H9 (cell line): ENCODE measurements around the gene C1orf21. TPM values are rescaled to one million over a fixed set of nuclear protein-coding genes. Genes with fewer than 3 reads are reported as not detected.

Experiments
- DNase-seq: peaks from one replicate; pipeline ENCODE4 v3.0.0-alpha.2; 2017
- H2AFZ ChIP-seq: one replicate; pipeline ENCODE4 v1.6.1; 2013; ENCODE audit warnings: mild to moderate bottlenecking, low read length, control low read depth, moderate library complexity
- H2AK5ac ChIP-seq: 2 replicates; pipeline ENCODE4 v1.6.1; 2013; ENCODE audit warnings: low read length, control low read depth, mixed read lengths; ENCODE audit not compliant: insufficient read length
- H2BK120ac ChIP-seq: one replicate; pipeline ENCODE4 v1.6.1; 2013; ENCODE audit warnings: low read depth, mild to moderate bottlenecking, low read length, control low read depth, inconsistent platforms; ENCODE audit not compliant: poor library complexity, severe bottlenecking
- H2BK12ac ChIP-seq: 2 replicates; pipeline ENCODE4 v1.6.1; 2013; ENCODE audit warnings: low read length, control low read depth, mixed read lengths, low read depth; ENCODE audit not compliant: insufficient read length
- H2BK15ac ChIP-seq: 2 replicates; pipeline ENCODE4 v1.6.1; 2013; ENCODE audit warnings: low read depth, low read length, control low read depth
- H2BK20ac ChIP-seq: one replicate; pipeline ENCODE4 v1.6.1; 2013; ENCODE audit warnings: low read depth, mild to moderate bottlenecking, low read length, control low read depth, inconsistent platforms; ENCODE audit not compliant: poor library complexity, severe bottlenecking
- H2BK5ac ChIP-seq: 2 replicates; pipeline ENCODE4 v1.6.1; 2013; ENCODE audit warnings: low read length, control low read depth, mixed read lengths; ENCODE audit not compliant: insufficient read length
- H3K14ac ChIP-seq: 2 replicates; pipeline ENCODE4 v1.6.1; 2013; ENCODE audit warnings: low read length, control low read depth; ENCODE audit not compliant: insufficient read depth
- H3K18ac ChIP-seq: 2 replicates; pipeline ENCODE4 v1.6.1; 2013; ENCODE audit warnings: low read depth, mild to moderate bottlenecking, mixed read lengths, low read length, control low read depth; ENCODE audit not compliant: insufficient read length
- H3K23ac ChIP-seq: 2 replicates; pipeline ENCODE4 v1.6.1; 2013; ENCODE audit warnings: low read length, control low read depth, mixed read lengths, low read depth; ENCODE audit not compliant: insufficient read length
- H3K23me2 ChIP-seq: 2 replicates; pipeline ENCODE4 v1.6.1; 2013; ENCODE audit warnings: low read depth, mild to moderate bottlenecking, mixed read lengths, low read length, control low read depth; ENCODE audit not compliant: insufficient read length, poor library complexity, severe bottlenecking
- H3K27ac ChIP-seq: 2 replicates; pipeline ENCODE4 v1.5.1; 2013; ENCODE audit warnings: low read length, control low read depth, mixed read lengths, low read depth; ENCODE audit not compliant: insufficient read length
- H3K27me3 ChIP-seq: 2 replicates; pipeline ENCODE4 v1.6.1; 2013; ENCODE audit warnings: low read length, control low read depth, inconsistent platforms; ENCODE audit not compliant: insufficient read depth
- H3K4ac ChIP-seq: 2 replicates; pipeline ENCODE4 v1.6.1; 2013; ENCODE audit warnings: low read depth, mild to moderate bottlenecking, control low read depth, inconsistent platforms, low read length, moderate library complexity
- H3K4me1 ChIP-seq: 2 replicates; pipeline ENCODE4 v1.6.1; 2013; ENCODE audit warnings: low read length, control low read depth, inconsistent platforms; ENCODE audit not compliant: insufficient read depth
- H3K4me2 ChIP-seq: 2 replicates; pipeline ENCODE4 v1.6.1; 2013; ENCODE audit warnings: low read length, control low read depth, mixed read lengths; ENCODE audit not compliant: insufficient read length, insufficient read depth
- H3K56ac ChIP-seq: 2 replicates; pipeline ENCODE4 v1.6.1; 2013; ENCODE audit warnings: low read depth, mild to moderate bottlenecking, mixed read lengths, low read length, control low read depth; ENCODE audit not compliant: insufficient read length
- H3K79me1 ChIP-seq: 2 replicates; pipeline ENCODE4 v1.6.1; 2013; ENCODE audit warnings: low read depth, mild to moderate bottlenecking, moderate library complexity, low read length, control low read depth, inconsistent platforms; ENCODE audit not compliant: insufficient read depth, poor library complexity, severe bottlenecking
- H3K79me2 ChIP-seq: 2 replicates; pipeline ENCODE4 v1.6.1; 2013; ENCODE audit warnings: low read length, control low read depth, inconsistent platforms; ENCODE audit not compliant: insufficient read depth
- H3K9ac ChIP-seq: 2 replicates; pipeline ENCODE4 v1.6.1; 2013; ENCODE audit warnings: low read length, control low read depth, mixed read lengths; ENCODE audit not compliant: insufficient read length; ENCODE audit errors: extremely low read depth
- H3K9me3 ChIP-seq: one replicate; pipeline ENCODE4 v1.6.1; 2013; ENCODE audit warnings: low read depth, low read length, inconsistent platforms; ENCODE audit not compliant: control insufficient read depth
- H3T11ph ChIP-seq: one replicate; pipeline ENCODE4 v1.6.1; 2013; ENCODE audit warnings: mild to moderate bottlenecking, low read length, control low read depth, inconsistent platforms
- H4K20me1 ChIP-seq: one replicate; pipeline ENCODE4 v1.6.1; 2013; ENCODE audit not compliant: control insufficient read depth, insufficient read length, insufficient read depth
- H4K5ac ChIP-seq: 2 replicates; pipeline ENCODE4 v1.6.1; 2013; ENCODE audit warnings: low read depth, mild to moderate bottlenecking, mixed read lengths, low read length, control low read depth; ENCODE audit not compliant: insufficient read length
- H4K8ac ChIP-seq: replicated peaks from 2 replicates; pipeline ENCODE4 v1.6.1; 2013; ENCODE audit warnings: low read length, control low read depth, mixed read lengths, low read depth; ENCODE audit not compliant: insufficient read length
- H4K91ac ChIP-seq: 2 replicates; pipeline ENCODE4 v1.6.1; 2013; ENCODE audit warnings: low read depth, mild to moderate bottlenecking, moderate library complexity, mixed read lengths, low read length, control low read depth; ENCODE audit not compliant: insufficient read length
- H3K27ac Mint-ChIP-seq, 3 experiments: 2 replicates in 2 of 3; 3 replicates in 1 of 3; pipeline ENCODE4 v1.8.0; 2020 to 2021; ENCODE audit warnings: mixed read lengths in 3 of 3, mild to moderate bottlenecking in 1 of 3, moderate library complexity in 1 of 3
- H3K27me3 Mint-ChIP-seq: 2 replicates; pipeline ENCODE4 v1.8.0; 2021; ENCODE audit warnings: low read depth, mild to moderate bottlenecking, moderate library complexity, mixed read lengths
- H3K36me3 Mint-ChIP-seq, 3 experiments: 2 replicates in 2 of 3; 3 replicates in 1 of 3; pipeline ENCODE4 v1.8.0; 2020 to 2021; ENCODE audit warnings: low read depth in 3 of 3, mixed read lengths in 3 of 3; ENCODE audit not compliant: insufficient read depth in 1 of 3
- H3K4me1 Mint-ChIP-seq, 2 experiments: 2 replicates each; pipeline ENCODE4 v1.8.0; 2020; ENCODE audit warnings: mixed read lengths in 2 of 2
- H3K4me3 Mint-ChIP-seq, 2 experiments: 2 replicates in 1 of 2; 3 replicates in 1 of 2; pipeline ENCODE4 v1.8.0; 2020 to 2021; ENCODE audit warnings: mild to moderate bottlenecking in 2 of 2, mixed read lengths in 2 of 2, moderate library complexity in 1 of 2
- H3K9me3 Mint-ChIP-seq, 2 experiments: 2 replicates in 1 of 2; 3 replicates in 1 of 2; pipeline ENCODE4 v1.8.0; 2020; ENCODE audit warnings: mild to moderate bottlenecking in 2 of 2, mixed read lengths in 2 of 2, moderate library complexity in 1 of 2
- WGBS: extraction: QIAGEN DNeasy Blood & Tissue Kit; methylation state at CpG from one replicate; pipeline ENCODE4 v1.1.7; 2013; ENCODE audit warnings: missing lambda C conversion rate, low lambda C conversion rate, mixed read lengths; ENCODE audit not compliant: insufficient read length; ENCODE audit errors: extremely low coverage; 5-methylcytosine and 5-hydroxymethylcytosine counted together
- total RNA-seq: library from RNA; stranded (reverse); gene quantifications from 2 replicates; pipeline ENCODE4 v1.2.1, GENCODE V29; 2021
- TF ChIP-seq, protein P1 (sequence below): fragments of 200-600 bp; sonication (generic); conservative IDR thresholded peaks from 3 replicates; pipeline ENCODE4 v1.8.0; 2021; ENCODE audit warnings: antibody characterized with exemption, mild to moderate bottlenecking

The C1orf21 gene
- total RNA-seq, 1 experiment from 2014 or later: 36.0 TPM

DNA sequence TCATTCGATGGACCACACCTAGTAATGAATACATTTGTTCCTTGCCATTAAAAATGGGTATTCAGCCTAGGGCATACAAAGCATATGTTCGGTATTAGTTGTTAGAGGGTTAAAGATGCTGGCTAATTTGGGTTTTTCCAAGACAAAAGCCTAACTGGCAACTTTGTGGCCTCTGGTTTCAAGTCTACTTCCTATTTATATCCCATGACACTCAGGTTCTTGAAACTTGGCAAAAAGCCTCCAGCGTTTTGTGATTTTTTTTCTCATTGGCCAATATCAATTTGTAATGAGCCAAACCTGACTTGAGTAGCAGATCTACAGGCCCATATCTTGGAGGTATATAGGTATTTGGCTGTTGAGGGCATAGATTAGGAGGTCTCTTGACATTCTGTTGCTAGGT, 75.3 kb downstream of the C1orf21 start:
- no peaks in the 10 kb centered on the region for H3K4me1 ChIP-seq
- no peak overlapping the region for H3K4ac ChIP-seq
- no peak overlapping the region for H2AFZ ChIP-seq
- TF ChIP-seq, protein P1, sequence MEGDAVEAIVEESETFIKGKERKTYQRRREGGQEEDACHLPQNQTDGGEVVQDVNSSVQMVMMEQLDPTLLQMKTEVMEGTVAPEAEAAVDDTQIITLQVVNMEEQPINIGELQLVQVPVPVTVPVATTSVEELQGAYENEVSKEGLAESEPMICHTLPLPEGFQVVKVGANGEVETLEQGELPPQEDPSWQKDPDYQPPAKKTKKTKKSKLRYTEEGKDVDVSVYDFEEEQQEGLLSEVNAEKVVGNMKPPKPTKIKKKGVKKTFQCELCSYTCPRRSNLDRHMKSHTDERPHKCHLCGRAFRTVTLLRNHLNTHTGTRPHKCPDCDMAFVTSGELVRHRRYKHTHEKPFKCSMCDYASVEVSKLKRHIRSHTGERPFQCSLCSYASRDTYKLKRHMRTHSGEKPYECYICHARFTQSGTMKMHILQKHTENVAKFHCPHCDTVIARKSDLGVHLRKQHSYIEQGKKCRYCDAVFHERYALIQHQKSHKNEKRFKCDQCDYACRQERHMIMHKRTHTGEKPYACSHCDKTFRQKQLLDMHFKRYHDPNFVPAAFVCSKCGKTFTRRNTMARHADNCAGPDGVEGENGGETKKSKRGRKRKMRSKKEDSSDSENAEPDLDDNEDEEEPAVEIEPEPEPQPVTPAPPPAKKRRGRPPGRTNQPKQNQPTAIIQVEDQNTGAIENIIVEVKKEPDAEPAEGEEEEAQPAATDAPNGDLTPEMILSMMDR: no peak
- no peak overlapping the region for H3K9ac ChIP-seq
- H4K91ac ChIP-seq: no peak overlapping the region
- no peaks in the 10 kb centered on the region for H3K79me1 ChIP-seq
- no peak overlapping the region for H3K27ac ChIP-seq
- no peaks in the 10 kb centered on the region for H3K79me2 ChIP-seq
- H2BK12ac ChIP-seq: no peak overlapping the region
- Mint-ChIP-seq H3K4me1 (peaks cover 44 to 65% of the 10 kb centered on the region in 2 experiments), H3K36me3 (peaks cover 0 to 3% (median 0%) of the 10 kb centered on the region in 3 experiments; a peak in 1 of 7 replicates), H3K27me3 (no peaks in the 10 kb centered on the region), H3K27ac (no peak overlapping the region), H3K9me3 (no peaks in the 10 kb centered on the region), H3K4me3 (no peak overlapping the region)
- H2BK5ac ChIP-seq: no peak overlapping the region
- H2BK15ac ChIP-seq: no peak overlapping the region
- no peak overlapping the region for H4K8ac ChIP-seq
- no peak overlapping the region for H3K56ac ChIP-seq
- H3K23ac ChIP-seq: no peak overlapping the region
- H4K5ac ChIP-seq: no peak overlapping the region
- DNase-seq: no peak
- H3K4me2 ChIP-seq: no peak overlapping the region
- no peaks in the 10 kb centered on the region for H3K9me3 ChIP-seq
- H4K20me1 ChIP-seq: no peaks in the 10 kb centered on the region
- no peak overlapping the region for H2BK20ac ChIP-seq
- H2BK120ac ChIP-seq: no peak overlapping the region
- H2AK5ac ChIP-seq: no peak overlapping the region
- H3K23me2 ChIP-seq: no peaks in the 10 kb centered on the region
- WGBS: no CpG with 5 or more reads among the region's 3 CpGs
- no peak overlapping the region for H3T11ph ChIP-seq
- H3K14ac ChIP-seq: no peak overlapping the region
- H3K27me3 ChIP-seq: no peaks in the 10 kb centered on the region
- no peak overlapping the region for H3K18ac ChIP-seq
